Adrenal gland (tissue), 12 donors: ENCODE measurements around the gene CDK8. TPM values are rescaled to one million over a fixed set of nuclear protein-coding genes. Genes with fewer than 3 reads are reported as not detected.

Source experiments
- DNase-seq, 7 donors: peaks; one replicate each; pipeline ENCODE4 v3.0.0-alpha.2; 2019 to 2020
- H3K27ac ChIP-seq, 5 donors: fragments of 200-600 bp; sonication (generic) in 4 of 5; 1 replicate in 3 of 5; 2 replicates in 2 of 5; pipeline versions ENCODE4 v1.5.1 to v1.8.0; 2016 to 2020; ENCODE audit warnings: mild to moderate bottlenecking in 1 of 5
- H3K27me3 ChIP-seq: fragments of 200-600 bp; 2 replicates; pipeline ENCODE4 v1.8.0; 2021
- H3K36me3 ChIP-seq, 2 donors: fragments of 200-600 bp; replicated peaks in 1 of 2; 1 replicate in 1 of 2; 2 replicates in 1 of 2; pipeline versions ENCODE4 v1.5.1 to v1.8.0; 2018 to 2022
- H3K4me1 ChIP-seq, 2 donors: fragments of 200-600 bp; replicated peaks in 1 of 2; 1 replicate in 1 of 2; 2 replicates in 1 of 2; pipeline versions ENCODE4 v1.5.1 to v1.8.0; 2018 to 2021
- H3K4me3 ChIP-seq, 4 donors: fragments of 200-600 bp; sonication (generic) in 3 of 4; one replicate each; pipeline ENCODE4 v1.5.1; 2016 to 2018
- H3K9me3 ChIP-seq, 3 donors: fragments of 200-600 bp; sonication (generic) in 1 of 3; replicated peaks in 1 of 3; 1 replicate in 2 of 3; 2 replicates in 1 of 3; pipeline versions ENCODE4 v1.5.1 to v1.8.0; 2016 to 2021
- CTCF ChIP-seq, 6 experiments: fragments of 450-650 bp in 4 of 6; fragments of 200-600 bp in 2 of 6; sonication (generic) in 1 of 6; IDR thresholded peaks; 1 replicate in 5 of 6; 2 replicates in 1 of 6; pipeline versions ENCODE4 v1.5.1 to v1.8.0; 2016 to 2021; ENCODE audit warnings: antibody characterized with exemption in 6 of 6, mild to moderate bottlenecking in 2 of 6, moderate library complexity in 1 of 6
- POLR2A ChIP-seq, 2 donors: fragments of 450-650 bp; IDR thresholded peaks; one replicate each; pipeline ENCODE4 v1.6.1; 2017; ENCODE audit warnings: antibody characterized with exemption in 2 of 2, mild to moderate bottlenecking in 2 of 2, moderate library complexity in 1 of 2
- WGBS, 4 donors: extraction: QIAGEN DNeasy Blood & Tissue Kit in 2 of 4; methylation state at CpG; one replicate each; pipeline versions ENCODE4 v1.1.5 to v1.1.7; 2013 to 2017; 5-methylcytosine and 5-hydroxymethylcytosine counted together
- intact Hi-C, 2 donors: fragments of 100-400 bp; cut with DNase I; formaldehyde crosslinking; loops; one replicate each; pipeline versions ENCODE4 v1.14.1 to v1.15.0; 2022 to 2023
- polyA plus RNA-seq, 3 donors: library from polyadenylated mRNA; stranded (reverse); fragments of 200-250 nt in 2 of 3; fragments of 350-450 nt in 1 of 3; fragmentation: Illumina TruSeq in 1 of 3; extraction: RNeasy Lipid Tissue Mini Kit (QIAGEN cat#74804) in 1 of 3; gene quantifications; one replicate each; pipeline ENCODE4 v1.2.3, GENCODE V29; 2013 to 2014
- total RNA-seq, 9 donors: library from RNA; depleted of rRNA in 4 of 9; stranded (reverse); fragments of >200 nt in 4 of 9; fragments of 120-200 nt in 1 of 9; fragmentation: NEBNext Ultra II Directional in 1 of 9; extraction: Animal tissue kit (Norgen Biotek cat#: 25700) in 1 of 9; gene quantifications; one replicate each; pipeline versions ENCODE4 v1.1.0 to v1.2.4, GENCODE V29; 2013 to 2023
- donor health status: healthy with polysubstance abuse.
- donor health status: Bipolar disorder and iron deficiency.
- donor health status: DM: yes; HTN: yes; CAD: no.
- donor health status: DM: no; HTN: no; CAD: no.
- donor health status: DM: no; HTN: no; CAD: no.
- donor health status: DM: yes; HTN: yes; CAD: no.

CDK8 gene
- total and polyA plus RNA-seq, 12 donors = 7.7 to 65.4 (median 11.3) TPM

GRCh38 chr13:26423629-26424028 lies 169.7 kb downstream of the CDK8 start:
- no peaks in the 10 kb centered on the region for H3K4me1 ChIP-seq
- DNase-seq = no peak
- no peaks in the 10 kb centered on the region for H3K9me3 ChIP-seq
- intact Hi-C loops = no loop called here
- no peak for TF ChIP-seq POLR2A (IDR thresholded peaks at IDR 0.05)
- no peak for TF ChIP-seq CTCF (IDR thresholded peaks at IDR 0.05)
- H3K36me3 ChIP-seq = no peaks in the 10 kb centered on the region
- no peak overlapping the region for H3K27ac ChIP-seq
- no peak overlapping the region for H3K4me3 ChIP-seq
- 50 to 57% (median 51%) methylated on average over 3 of the region's 3 CpGs for WGBS, 4 donors
- H3K27me3 ChIP-seq = no peaks in the 10 kb centered on the region

- Histone ChIP-seq H3K27ac (no peak overlapping the region), H3K4me1 (no peaks in the 10 kb centered on the region), H3K4me3 (no peak overlapping the region), H3K27me3 (no peaks in the 10 kb centered on the region), H3K9me3 (no peaks in the 10 kb centered on the region), H3K36me3 (no peaks in the 10 kb centered on the region)
- intact Hi-C loops = no loop called here
- DNase-seq = no peak
- WGBS, 4 donors = 84 to 90% (median 86%) methylated on average over 12 to 14 of the region's 14 CpGs
- no peak for TF ChIP-seq POLR2A (IDR thresholded peaks at IDR 0.05)
- TF ChIP-seq CTCF (IDR thresholded peaks at IDR 0.05) = no peak
Observed at GRCh38 chr13:26424181-26424580, 170.3 kb downstream of the CDK8 start.

- H3K27me3 ChIP-seq = no peaks in the 10 kb centered on the region
- H3K27ac ChIP-seq = no peak overlapping the region
- no peak overlapping the region for H3K4me3 ChIP-seq
- H3K4me1 ChIP-seq = no peaks in the 10 kb centered on the region
- intact Hi-C loops = no loop called here
- 60 to 71% (median 69%) methylated on average over 9 of the region's 9 CpGs for WGBS, 4 donors
- no peaks in the 10 kb centered on the region for H3K9me3 ChIP-seq
- TF ChIP-seq CTCF (IDR thresholded peaks at IDR 0.05) (no peak), POLR2A (IDR thresholded peaks at IDR 0.05) (no peak)
- no peaks in the 10 kb centered on the region for H3K36me3 ChIP-seq
- DNase-seq = no peak
Observed at GRCh38 chr13:26425443-26426358, 171.8 kb downstream of the CDK8 start.

- TF ChIP-seq POLR2A (IDR thresholded peaks at IDR 0.05) (no peak), CTCF (IDR thresholded peaks at IDR 0.05) (no peak)
- Histone ChIP-seq H3K27me3 (no peaks in the 10 kb centered on the region), H3K9me3 (peaks cover 0 to 23% (median 0%) of the 10 kb centered on the region in 3 donors), H3K4me3 (no peak overlapping the region), H3K4me1 (no peaks in the 10 kb centered on the region), H3K36me3 (no peaks in the 10 kb centered on the region), H3K27ac (no peak overlapping the region)
- intact Hi-C loops = no loop called here
- no peak for DNase-seq
- WGBS, 4 donors = 51 to 71% (median 66%) methylated on average over 4 of the region's 4 CpGs
Observed at GRCh38 chr13:26433776-26434175, 179.8 kb downstream of the CDK8 start.
